Left ventricle myocardium inferior (tissue), 1 donor: Measurements from ENCODE around the gene RAX. TPM values are rescaled to one million over a fixed set of nuclear protein-coding genes. Genes with fewer than 3 reads are reported as not detected.

ENCODE experiments used
- DNase-seq: peaks from one replicate; pipeline ENCODE4 v3.0.0-alpha.2; 2020
- H3K27ac ChIP-seq: fragments of 200-600 bp; replicated peaks from 2 replicates; pipeline ENCODE4 v1.8.0; 2021
- H3K27me3 ChIP-seq: fragments of 200-600 bp; 2 replicates; pipeline ENCODE4 v1.8.0; 2021; ENCODE audit warnings: low read depth
- H3K36me3 ChIP-seq: fragments of 200-600 bp; 2 replicates; pipeline ENCODE4 v1.8.0; 2021
- H3K4me1 ChIP-seq: fragments of 200-600 bp; 2 replicates; pipeline ENCODE4 v1.8.0; 2021
- H3K4me3 ChIP-seq: fragments of 200-600 bp; 2 replicates; pipeline ENCODE4 v1.8.0; 2021; ENCODE audit warnings: mild to moderate bottlenecking, moderate library complexity
- H3K9me3 ChIP-seq: fragments of 200-600 bp; replicated peaks from 2 replicates; pipeline ENCODE4 v1.8.0; 2021
- intact Hi-C: fragments of 100-400 bp; cut with micrococcal nuclease; formaldehyde crosslinking; loops from one replicate; pipeline ENCODE4 v1.11.0; 2022
- total RNA-seq: library from RNA; stranded (reverse); fragmentation: NEBNext Ultra II Directional; extraction: Animal tissue kit (Norgen Biotek cat#: 25700); gene quantifications from one replicate; pipeline ENCODE4 v1.2.1, GENCODE V29; 2021
- TF ChIP-seq, protein P1 (sequence below): fragments of 200-600 bp; IDR thresholded peaks from 2 replicates; pipeline ENCODE4 v1.8.0; 2021; ENCODE audit warnings: antibody characterized with exemption, mild to moderate bottlenecking, borderline replicate concordance
- donor health status: DM: no; HTN: yes; CAD: no; lungs with severe emphysema.

RAX gene
- total RNA-seq, 1 donor from 2014 or later, result not detected

DNA sequence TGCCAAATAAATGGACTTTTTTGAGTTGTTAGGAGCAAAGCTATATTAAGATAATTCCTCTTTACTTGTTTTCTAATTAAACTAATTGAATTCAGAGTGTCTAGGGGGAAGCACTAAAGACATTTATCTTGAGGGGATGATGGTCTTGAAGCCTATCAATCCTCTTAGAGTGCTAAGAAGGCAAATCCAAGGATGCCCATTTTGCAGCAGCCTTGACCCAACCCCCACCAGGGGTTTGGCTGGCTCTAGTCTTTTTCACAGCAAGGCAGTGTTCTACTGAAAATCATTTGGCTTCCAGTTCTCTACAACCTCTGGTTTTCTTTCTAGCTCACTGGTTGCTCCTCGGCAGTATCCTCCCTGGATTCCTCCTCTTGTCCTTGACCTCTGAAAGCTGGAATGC is 6.5 kb upstream of the RAX start:
- Histone ChIP-seq H3K9me3 (no peaks in the 10 kb centered on the region), H3K36me3 (no peaks in the 10 kb centered on the region), H3K27ac (no peak overlapping the region), H3K4me3 (no peak overlapping the region), H3K4me1 (no peaks in the 10 kb centered on the region), H3K27me3 (no peaks in the 10 kb centered on the region)
- TF ChIP-seq, protein P1, sequence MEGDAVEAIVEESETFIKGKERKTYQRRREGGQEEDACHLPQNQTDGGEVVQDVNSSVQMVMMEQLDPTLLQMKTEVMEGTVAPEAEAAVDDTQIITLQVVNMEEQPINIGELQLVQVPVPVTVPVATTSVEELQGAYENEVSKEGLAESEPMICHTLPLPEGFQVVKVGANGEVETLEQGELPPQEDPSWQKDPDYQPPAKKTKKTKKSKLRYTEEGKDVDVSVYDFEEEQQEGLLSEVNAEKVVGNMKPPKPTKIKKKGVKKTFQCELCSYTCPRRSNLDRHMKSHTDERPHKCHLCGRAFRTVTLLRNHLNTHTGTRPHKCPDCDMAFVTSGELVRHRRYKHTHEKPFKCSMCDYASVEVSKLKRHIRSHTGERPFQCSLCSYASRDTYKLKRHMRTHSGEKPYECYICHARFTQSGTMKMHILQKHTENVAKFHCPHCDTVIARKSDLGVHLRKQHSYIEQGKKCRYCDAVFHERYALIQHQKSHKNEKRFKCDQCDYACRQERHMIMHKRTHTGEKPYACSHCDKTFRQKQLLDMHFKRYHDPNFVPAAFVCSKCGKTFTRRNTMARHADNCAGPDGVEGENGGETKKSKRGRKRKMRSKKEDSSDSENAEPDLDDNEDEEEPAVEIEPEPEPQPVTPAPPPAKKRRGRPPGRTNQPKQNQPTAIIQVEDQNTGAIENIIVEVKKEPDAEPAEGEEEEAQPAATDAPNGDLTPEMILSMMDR, result no peak
- intact Hi-C loops, result no loop called here
- no peak for DNase-seq

DNA sequence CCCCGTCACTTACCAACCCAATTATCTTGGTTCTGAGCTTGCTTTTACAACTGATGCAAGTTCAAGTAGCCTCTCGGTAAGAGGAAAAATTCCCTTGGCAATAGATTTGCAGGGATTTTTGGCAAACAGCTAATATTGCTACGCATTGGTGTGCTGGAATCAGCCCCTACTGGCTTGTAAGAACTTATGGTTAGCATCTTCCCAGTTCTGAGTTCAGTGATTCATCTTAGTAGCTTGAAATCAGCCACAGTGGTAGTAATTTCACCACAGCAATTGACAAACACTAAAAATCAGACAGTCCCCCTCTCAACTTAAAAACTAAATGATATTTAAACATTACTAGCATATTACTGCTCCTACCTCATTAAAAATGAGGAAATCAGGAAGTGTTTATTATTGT is 5.9 kb upstream of the RAX start:
- Histone ChIP-seq H3K4me3 (no peak overlapping the region), H3K4me1 (peaks cover 1% of the 10 kb centered on the region), H3K9me3 (no peaks in the 10 kb centered on the region), H3K36me3 (no peaks in the 10 kb centered on the region), H3K27ac (no peak overlapping the region), H3K27me3 (no peaks in the 10 kb centered on the region)
- no peak for DNase-seq
- intact Hi-C loops, result no loop called here
- TF ChIP-seq, protein P1, result no peak

DNA sequence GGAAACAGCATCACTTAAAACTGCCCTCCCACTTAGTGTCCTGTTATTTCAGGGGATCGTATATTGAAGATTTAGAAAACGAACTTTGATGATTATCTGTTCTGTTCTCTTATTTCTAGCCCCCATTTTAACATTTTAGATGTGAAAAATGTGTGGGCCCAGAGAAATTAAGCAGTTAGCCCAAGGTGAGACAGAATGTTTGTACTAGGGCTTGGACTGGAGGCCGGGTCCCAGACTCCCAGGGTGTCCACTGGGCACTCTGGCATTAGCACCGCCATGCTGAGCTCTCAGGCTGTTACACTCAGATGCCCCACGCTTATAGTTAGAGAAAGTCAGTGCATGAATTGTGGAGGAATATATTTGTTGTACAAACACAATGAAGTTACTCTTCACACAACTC is 5.5 kb upstream of the RAX start:
- TF ChIP-seq, protein P1, result no peak
- Histone ChIP-seq H3K4me3 (no peak overlapping the region), H3K9me3 (no peaks in the 10 kb centered on the region), H3K27me3 (no peaks in the 10 kb centered on the region), H3K36me3 (no peaks in the 10 kb centered on the region), H3K4me1 (peaks cover 5% of the 10 kb centered on the region), H3K27ac (no peak overlapping the region)
- DNase-seq, result no peak
- intact Hi-C loops, result no loop called here

DNA sequence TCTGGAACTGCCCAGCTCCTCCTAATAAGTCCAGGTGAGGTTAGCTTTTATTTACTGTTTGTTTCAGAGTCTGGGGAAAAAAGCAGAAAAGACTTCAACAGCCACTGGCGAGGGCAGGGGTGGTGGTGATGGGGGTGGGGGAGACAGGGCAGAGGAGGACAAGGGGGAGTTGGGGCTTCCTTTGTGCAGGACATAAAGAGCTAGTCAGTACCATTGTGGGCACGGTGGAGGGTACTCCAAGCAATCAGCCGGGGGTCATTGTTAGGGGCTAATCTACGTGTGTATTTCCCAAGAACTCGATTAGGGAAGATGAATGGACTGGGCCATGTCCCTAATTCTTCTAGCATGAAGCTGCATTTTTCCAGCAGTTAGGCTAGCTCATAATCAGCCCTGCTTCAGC is 2.8 kb upstream of the RAX start:
- DNase-seq, result no peak
- Histone ChIP-seq H3K4me3 (no peak overlapping the region), H3K36me3 (no peaks in the 10 kb centered on the region), H3K9me3 (no peaks in the 10 kb centered on the region), H3K27me3 (no peaks in the 10 kb centered on the region), H3K27ac (no peak overlapping the region), H3K4me1 (peaks cover 22% of the 10 kb centered on the region)
- TF ChIP-seq, protein P1, result no peak
- intact Hi-C loops, result no loop called here

DNA sequence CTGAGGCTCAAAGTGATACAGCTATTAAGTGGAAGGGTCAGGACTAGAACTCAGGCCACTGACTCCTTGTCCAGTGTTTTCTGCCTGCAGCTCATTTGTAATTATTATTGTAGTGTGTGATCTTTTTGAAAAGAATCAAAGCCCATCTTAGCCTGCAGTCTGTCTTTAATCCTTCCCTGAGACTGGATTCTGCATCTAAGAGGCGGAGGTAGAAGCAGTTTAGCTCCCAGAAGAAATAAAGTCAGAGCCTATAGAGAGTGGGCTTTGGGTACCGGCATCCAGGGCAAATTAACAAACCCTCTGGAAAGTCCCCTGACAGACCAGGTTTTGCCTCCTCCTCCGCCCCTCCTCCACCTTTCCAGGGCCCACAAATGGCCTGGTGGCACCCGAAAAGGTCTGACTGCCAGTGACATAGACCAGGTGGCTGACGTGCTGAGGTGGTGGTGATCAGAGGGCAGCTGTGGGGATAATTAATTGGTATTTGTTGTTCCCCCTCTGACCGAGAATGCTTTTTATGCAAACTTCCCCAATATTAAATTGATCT is 2.2 kb upstream of the RAX start:
- Histone ChIP-seq H3K27me3 (no peaks in the 10 kb centered on the region), H3K4me3 (no peak overlapping the region), H3K36me3 (no peaks in the 10 kb centered on the region), H3K27ac (no peak overlapping the region), H3K9me3 (no peaks in the 10 kb centered on the region), H3K4me1 (peaks cover 22% of the 10 kb centered on the region)
- no peak for DNase-seq
- TF ChIP-seq, protein P1, result no peak
- intact Hi-C loops, result no loop called here
